HepG2 (cell line): ENCODE results near the gene TUBA4B. TPM values are rescaled to one million over a fixed set of nuclear protein-coding genes. Genes with fewer than 3 reads are reported as not detected.
A peak's percentile ranks its signal among the peaks of the same experiment; 100 is the strongest.

Source experiments
- DNMT1 ChIP-seq: sonication (generic); formaldehyde crosslinking; IDR thresholded peaks from 2 replicates; pipeline ENCODE4 v1.5.1; 2020; ENCODE audit warnings: mild to moderate bottlenecking, missing genetic modification reagents
- FOSL2 ChIP-seq: sonication (generic); formaldehyde crosslinking; IDR thresholded peaks from 2 replicates; pipeline ENCODE4 v1.4.0; 2020; ENCODE audit warnings: missing genetic modification reagents
- KDM3A ChIP-seq: IDR thresholded peaks from 2 replicates; pipeline ENCODE4 v1.6.1; 2018; ENCODE audit warnings: low read depth, missing compliant biosample characterization
- MAFF ChIP-seq: IDR thresholded peaks from 2 replicates; pipeline ENCODE4 v1.6.1; 2011; ENCODE audit warnings: low read depth, low read length, improper control_type of control experiment
- MYNN ChIP-seq: sonication (generic); formaldehyde crosslinking; IDR thresholded peaks from 2 replicates; pipeline ENCODE4 v1.4.0; 2020; ENCODE audit warnings: mild to moderate bottlenecking, low read depth, missing genetic modification reagents
- NFIB ChIP-seq: sonication (generic); formaldehyde crosslinking; IDR thresholded peaks from 2 replicates; pipeline ENCODE4 v1.9.0; 2021; ENCODE audit warnings: missing genetic modification reagents, mild to moderate bottlenecking, borderline replicate concordance
- POLR2AphosphoS5 ChIP-seq: IDR thresholded peaks from 2 replicates; pipeline ENCODE4 v1.6.1; 2012; ENCODE audit warnings: low read depth, low read length
- RAD51 ChIP-seq: fragments of 450-650 bp; IDR thresholded peaks from 2 replicates; pipeline ENCODE4 v1.6.1; 2016; ENCODE audit warnings: borderline replicate concordance
- RBFOX2 ChIP-seq: fragments of 200-400 bp; formaldehyde crosslinking; IDR thresholded peaks from 2 replicates; pipeline ENCODE4 v1.6.1; 2017; ENCODE audit warnings: low read depth, mild to moderate bottlenecking, low read length
- TARDBP ChIP-seq: sonication (generic); formaldehyde crosslinking; IDR thresholded peaks from 2 replicates; pipeline ENCODE4 v1.8.0; 2022; ENCODE audit warnings: mild to moderate bottlenecking, missing genetic modification reagents
- ZBTB20 ChIP-seq: sonication (generic); formaldehyde crosslinking; IDR thresholded peaks from 2 replicates; pipeline ENCODE4 v1.8.1; 2023; ENCODE audit warnings: missing genetic modification reagents, low read depth, mild to moderate bottlenecking, borderline replicate concordance
- ZFP36 ChIP-seq: fragments of 150-350 bp; IDR thresholded peaks from 2 replicates; pipeline ENCODE4 v1.6.1; 2018; ENCODE audit warnings: borderline replicate concordance, low read length, low read depth; ENCODE audit not compliant: partially characterized antibody
- ZFX ChIP-seq: sonication (generic); formaldehyde crosslinking; IDR thresholded peaks from 2 replicates; pipeline ENCODE4 v1.4.0; 2020; ENCODE audit warnings: mild to moderate bottlenecking, low read depth, missing genetic modification reagents, moderate library complexity
- ZIK1 ChIP-seq: sonication (generic); formaldehyde crosslinking; IDR thresholded peaks from 2 replicates; pipeline ENCODE4 v1.5.0; 2020; ENCODE audit warnings: mild to moderate bottlenecking, low read depth, missing genetic modification reagents, borderline replicate concordance
- ZNF138 ChIP-seq: sonication (generic); formaldehyde crosslinking; IDR thresholded peaks from 2 replicates; pipeline ENCODE4 v1.5.0; 2020; ENCODE audit warnings: mild to moderate bottlenecking, low read depth, missing genetic modification reagents
- ZNF20 ChIP-seq: sonication (generic); formaldehyde crosslinking; IDR thresholded peaks from 2 replicates; pipeline ENCODE4 v1.4.0; 2020; ENCODE audit warnings: mild to moderate bottlenecking, moderate library complexity, missing genetic modification reagents
- ZNF337 ChIP-seq: sonication (generic); formaldehyde crosslinking; IDR thresholded peaks from 2 replicates; pipeline ENCODE4 v1.5.1; 2020; ENCODE audit warnings: missing genetic modification reagents, low read depth, mild to moderate bottlenecking, borderline replicate concordance
- ZNF343 ChIP-seq: sonication (generic); formaldehyde crosslinking; IDR thresholded peaks from 2 replicates; pipeline ENCODE4 v1.4.0; 2020; ENCODE audit warnings: mild to moderate bottlenecking, missing genetic modification reagents
- ZNF615 ChIP-seq: sonication (generic); formaldehyde crosslinking; IDR thresholded peaks from 2 replicates; pipeline ENCODE4 v1.5.0; 2020; ENCODE audit warnings: mild to moderate bottlenecking, missing genetic modification reagents, borderline replicate concordance
- ZNF792 ChIP-seq: IDR thresholded peaks from 2 replicates; pipeline ENCODE4 v1.6.1; 2016
- ZNF891 ChIP-seq: sonication (generic); formaldehyde crosslinking; IDR thresholded peaks from 2 replicates; pipeline ENCODE4 v1.5.0; 2020; ENCODE audit warnings: mild to moderate bottlenecking, missing genetic modification reagents
- polyA plus RNA-seq, 8 experiments: library from polyadenylated mRNA; depleted of rRNA in 3 of 8; stranded (reverse) in 7 of 8; unstranded in 1 of 8; fragments of >200 nt; fragmentation: Illumina TruSeq in 4 of 8; extraction: Trizol in 4 of 8; gene quantifications; 2 replicates each; pipeline versions ENCODE4 v1.2.1 to v1.2.3, GENCODE V29; 2011 to 2016; ENCODE audit warnings: low read depth in 4 of 8, missing spikeins in 1 of 8, mixed read lengths in 1 of 8; ENCODE audit not compliant: insufficient read depth in 1 of 8
- total RNA-seq, 5 experiments: library from RNA; depleted of rRNA; stranded (reverse); fragments of >200 nt; fragmentation: Illumina TruSeq; extraction: Trizol; gene quantifications; 2 replicates each; pipeline ENCODE4 v1.2.3, GENCODE V29; 2016; ENCODE audit warnings: low read depth in 1 of 5
- TF ChIP-seq, protein P1 (sequence below): sonication (generic); formaldehyde crosslinking; IDR thresholded peaks from 2 replicates; pipeline ENCODE4 v1.4.0; 2020; ENCODE audit warnings: mild to moderate bottlenecking, missing genetic modification reagents
- TF ChIP-seq, protein P2 (sequence below): sonication (generic); formaldehyde crosslinking; IDR thresholded peaks from 2 replicates; pipeline ENCODE4 v1.5.0; 2020; ENCODE audit warnings: mild to moderate bottlenecking, missing genetic modification reagents

Gene TUBA4B
- total and polyA plus RNA-seq, 2 of the 13 experiments (the other 11 are each of a cell fraction or from before 2014, with no cell fraction given), result 0.18 to 0.22 TPM

DNA sequence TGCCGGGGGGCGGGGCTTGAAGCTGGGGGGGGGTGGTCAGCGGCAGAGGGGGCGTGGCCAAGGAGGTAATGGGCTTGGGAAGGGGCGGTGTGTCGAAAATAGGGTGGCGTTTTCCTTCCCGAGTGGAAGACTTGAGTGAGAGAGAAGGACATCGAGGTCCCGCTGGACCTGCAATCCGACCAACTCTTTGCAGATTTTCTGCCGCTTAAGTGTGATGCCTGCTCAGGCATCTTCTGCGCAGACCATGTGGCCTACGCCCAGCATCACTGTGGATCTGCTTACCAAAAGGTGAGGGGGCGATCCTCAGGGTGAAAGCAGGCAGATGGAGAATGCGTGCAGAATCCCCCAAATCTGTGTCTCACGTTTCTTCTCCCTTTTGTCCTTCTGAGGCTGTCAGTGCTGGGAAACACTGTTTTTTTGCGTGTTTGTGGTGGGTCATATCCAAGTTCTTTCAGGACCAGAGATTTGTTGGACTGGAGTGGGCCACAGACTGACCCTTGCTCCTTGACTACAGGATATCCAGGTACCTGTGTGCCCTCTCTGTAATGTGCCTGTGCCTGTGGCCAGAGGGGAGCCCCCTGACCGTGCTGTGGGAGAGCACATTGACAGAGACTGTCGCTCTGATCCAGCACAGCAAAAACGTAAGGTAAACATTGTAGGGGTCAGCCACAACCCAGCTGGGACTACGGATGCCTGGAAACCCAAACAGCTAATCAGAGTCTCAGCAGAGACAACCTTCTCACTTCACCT is 45.7 kb upstream of the TUBA4B start (continued):
- no peak for TF ChIP-seq RAD51
- TF ChIP-seq ZNF337 (CRISPR knock-in tag), result no peak; the same call in 1 of the 2 replicates
- no peak for TF ChIP-seq ZFP36
- TF ChIP-seq, protein P1, sequence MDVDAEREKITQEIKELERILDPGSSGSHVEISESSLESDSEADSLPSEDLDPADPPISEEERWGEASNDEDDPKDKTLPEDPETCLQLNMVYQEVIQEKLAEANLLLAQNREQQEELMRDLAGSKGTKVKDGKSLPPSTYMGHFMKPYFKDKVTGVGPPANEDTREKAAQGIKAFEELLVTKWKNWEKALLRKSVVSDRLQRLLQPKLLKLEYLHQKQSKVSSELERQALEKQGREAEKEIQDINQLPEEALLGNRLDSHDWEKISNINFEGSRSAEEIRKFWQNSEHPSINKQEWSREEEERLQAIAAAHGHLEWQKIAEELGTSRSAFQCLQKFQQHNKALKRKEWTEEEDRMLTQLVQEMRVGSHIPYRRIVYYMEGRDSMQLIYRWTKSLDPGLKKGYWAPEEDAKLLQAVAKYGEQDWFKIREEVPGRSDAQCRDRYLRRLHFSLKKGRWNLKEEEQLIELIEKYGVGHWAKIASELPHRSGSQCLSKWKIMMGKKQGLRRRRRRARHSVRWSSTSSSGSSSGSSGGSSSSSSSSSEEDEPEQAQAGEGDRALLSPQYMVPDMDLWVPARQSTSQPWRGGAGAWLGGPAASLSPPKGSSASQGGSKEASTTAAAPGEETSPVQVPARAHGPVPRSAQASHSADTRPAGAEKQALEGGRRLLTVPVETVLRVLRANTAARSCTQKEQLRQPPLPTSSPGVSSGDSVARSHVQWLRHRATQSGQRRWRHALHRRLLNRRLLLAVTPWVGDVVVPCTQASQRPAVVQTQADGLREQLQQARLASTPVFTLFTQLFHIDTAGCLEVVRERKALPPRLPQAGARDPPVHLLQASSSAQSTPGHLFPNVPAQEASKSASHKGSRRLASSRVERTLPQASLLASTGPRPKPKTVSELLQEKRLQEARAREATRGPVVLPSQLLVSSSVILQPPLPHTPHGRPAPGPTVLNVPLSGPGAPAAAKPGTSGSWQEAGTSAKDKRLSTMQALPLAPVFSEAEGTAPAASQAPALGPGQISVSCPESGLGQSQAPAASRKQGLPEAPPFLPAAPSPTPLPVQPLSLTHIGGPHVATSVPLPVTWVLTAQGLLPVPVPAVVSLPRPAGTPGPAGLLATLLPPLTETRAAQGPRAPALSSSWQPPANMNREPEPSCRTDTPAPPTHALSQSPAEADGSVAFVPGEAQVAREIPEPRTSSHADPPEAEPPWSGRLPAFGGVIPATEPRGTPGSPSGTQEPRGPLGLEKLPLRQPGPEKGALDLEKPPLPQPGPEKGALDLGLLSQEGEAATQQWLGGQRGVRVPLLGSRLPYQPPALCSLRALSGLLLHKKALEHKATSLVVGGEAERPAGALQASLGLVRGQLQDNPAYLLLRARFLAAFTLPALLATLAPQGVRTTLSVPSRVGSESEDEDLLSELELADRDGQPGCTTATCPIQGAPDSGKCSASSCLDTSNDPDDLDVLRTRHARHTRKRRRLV, result no peak
- no peak for TF ChIP-seq FOSL2 (CRISPR knock-in tag)
- TF ChIP-seq KDM3A, result 0 out of 2 replicates have a peak, but pooled peaks have one; percentile 28
- no peak for TF ChIP-seq ZNF138 (CRISPR knock-in tag)
- no peak for TF ChIP-seq NFIB (CRISPR knock-in tag)
- TF ChIP-seq, protein P2, sequence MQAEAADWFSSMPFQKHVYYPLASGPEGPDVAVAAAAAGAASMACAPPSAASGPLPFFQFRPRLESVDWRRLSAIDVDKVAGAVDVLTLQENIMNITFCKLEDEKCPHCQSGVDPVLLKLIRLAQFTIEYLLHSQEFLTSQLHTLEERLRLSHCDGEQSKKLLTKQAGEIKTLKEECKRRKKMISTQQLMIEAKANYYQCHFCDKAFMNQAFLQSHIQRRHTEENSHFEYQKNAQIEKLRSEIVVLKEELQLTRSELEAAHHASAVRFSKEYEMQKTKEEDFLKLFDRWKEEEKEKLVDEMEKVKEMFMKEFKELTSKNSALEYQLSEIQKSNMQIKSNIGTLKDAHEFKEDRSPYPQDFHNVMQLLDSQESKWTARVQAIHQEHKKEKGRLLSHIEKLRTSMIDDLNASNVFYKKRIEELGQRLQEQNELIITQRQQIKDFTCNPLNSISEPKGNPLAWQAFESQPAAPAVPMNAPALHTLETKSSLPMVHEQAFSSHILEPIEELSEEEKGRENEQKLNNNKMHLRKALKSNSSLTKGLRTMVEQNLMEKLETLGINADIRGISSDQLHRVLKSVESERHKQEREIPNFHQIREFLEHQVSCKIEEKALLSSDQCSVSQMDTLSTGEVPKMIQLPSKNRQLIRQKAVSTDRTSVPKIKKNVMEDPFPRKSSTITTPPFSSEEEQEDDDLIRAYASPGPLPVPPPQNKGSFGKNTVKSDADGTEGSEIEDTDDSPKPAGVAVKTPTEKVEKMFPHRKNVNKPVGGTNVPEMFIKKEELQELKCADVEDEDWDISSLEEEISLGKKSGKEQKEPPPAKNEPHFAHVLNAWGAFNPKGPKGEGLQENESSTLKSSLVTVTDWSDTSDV (CRISPR knock-in tag), result no peak
- no peak for TF ChIP-seq TARDBP (CRISPR knock-in tag)
- TF ChIP-seq ZNF615 (CRISPR knock-in tag), result 0 out of 2 replicates have a peak, but pooled peaks have one; percentile 7
- no peak for TF ChIP-seq ZIK1
- no peak for TF ChIP-seq MAFF
- TF ChIP-seq ZNF343 (CRISPR knock-in tag), result peak; percentile 15; the same call in 1 of the 2 replicates
- no peak for TF ChIP-seq MYNN (CRISPR knock-in tag)
- peak; percentile 35 for TF ChIP-seq POLR2AphosphoS5
- TF ChIP-seq DNMT1 (CRISPR knock-in tag), result no peak; the same call in 1 of the 2 replicates
- TF ChIP-seq ZFX (CRISPR knock-in tag), result no peak; the same call in 1 of the 2 replicates
- TF ChIP-seq RBFOX2, result peak; percentile 52
- no peak; the same call in 1 of the 2 replicates for TF ChIP-seq ZBTB20
- TF ChIP-seq ZNF20 (CRISPR knock-in tag), result no peak
- peak; percentile 70; the same call in 1 of the 2 replicates for TF ChIP-seq ZNF891 (CRISPR knock-in tag)
- no peak for TF ChIP-seq ZNF792
